Measurements from ENCODE around the gene STAMBPL1. TPM values are rescaled to one million over a fixed set of nuclear protein-coding genes. Genes with fewer than 3 reads are reported as not detected.
"Not testable (repeated sequence)": the region's sequence is repeated elsewhere in the genome, so short reads cannot be mapped to it uniquely, and the experiment has no call there.

STAMBPL1 gene
- total RNA-seq, 2 donors from 2014 or later, result 15.7 to 57.0 TPM

DNA sequence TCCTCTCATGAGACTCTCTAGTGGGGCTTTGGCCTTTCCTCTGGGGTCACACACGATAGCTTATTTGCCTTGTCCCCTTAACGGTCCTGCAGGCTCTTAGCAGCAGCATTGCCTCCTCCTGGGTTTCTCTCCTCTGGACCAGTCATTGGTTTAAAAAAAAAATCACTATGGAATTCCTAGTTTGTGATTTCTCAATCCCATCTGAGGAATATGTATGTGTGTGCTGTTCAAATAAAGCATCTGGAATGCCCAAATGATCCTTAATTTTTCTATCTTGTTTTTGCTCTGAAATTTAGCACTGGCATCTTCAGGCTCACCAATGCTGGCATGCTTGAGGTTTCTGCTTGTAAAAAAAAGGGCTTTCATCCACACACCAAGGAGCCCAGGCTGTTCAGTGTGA, 42.0 kb downstream of the STAMBPL1 start:
- DNase-seq (ENCODE audit: low spot score in 2 of 2) (no peak), ATAC-seq (no peak)
- Mint-ChIP-seq H3K27ac (no peak overlapping the region), H3K36me3 (peaks cover 7 to 42% of the 10 kb centered on the region in 2 donors), H3K9me3 (no peaks in the 10 kb centered on the region)

GRCh38 chr10:88923520-88923919, 43.5 kb downstream of the STAMBPL1 start:
- no peak for DNase-seq (ENCODE audit: low spot score in 2 of 2)
- peaks cover 7 to 31% of the 10 kb centered on the region in 2 donors for H3K36me3 Mint-ChIP-seq
- H3K9me3 Mint-ChIP-seq, result no peaks in the 10 kb centered on the region
- no peak for ATAC-seq
- H3K27ac Mint-ChIP-seq, result peak overlapping the region in 1 of 2 donors; percentile 4

- peaks cover 7 to 36% of the 10 kb centered on the region in 2 donors for H3K36me3 Mint-ChIP-seq
- DNase-seq (ENCODE audit: low spot score in 2 of 2) (no peak), ATAC-seq (no peak)
- H3K27ac Mint-ChIP-seq, result peak overlapping the region in 1 of 2 donors; percentile 38
- H3K9me3 Mint-ChIP-seq, result no peaks in the 10 kb centered on the region
Observed at GRCh38 chr10:88926566-88927415, 46.7 kb downstream of the STAMBPL1 start.

- H3K9me3 Mint-ChIP-seq, result no peaks in the 10 kb centered on the region
- ATAC-seq (no peak), DNase-seq (ENCODE audit: low spot score in 2 of 2) (no peak)
- no peak overlapping the region for H3K27ac Mint-ChIP-seq
- peaks cover 7 to 36% of the 10 kb centered on the region in 2 donors for H3K36me3 Mint-ChIP-seq
Observed at GRCh38 chr10:88927416-88927690, 47.3 kb downstream of the STAMBPL1 start.

DNA sequence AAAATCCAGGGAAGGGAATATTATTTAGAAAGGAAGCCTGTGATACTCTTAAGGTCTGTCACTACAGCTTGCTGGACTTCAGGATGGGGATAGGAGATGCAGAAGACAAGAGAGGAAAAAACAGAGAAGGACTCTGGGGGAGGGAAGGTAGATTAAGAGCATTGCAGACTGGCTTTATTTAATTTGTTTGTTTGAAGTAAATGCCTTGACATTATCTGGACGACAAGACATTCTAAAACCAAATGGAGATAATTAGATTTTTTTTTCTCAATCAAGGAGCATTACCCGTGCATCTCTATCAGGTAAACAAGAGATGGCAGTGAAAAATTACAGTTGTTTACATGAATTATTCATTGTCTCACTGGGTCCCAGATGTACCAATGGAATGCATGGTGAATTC, 48.2 kb downstream of the STAMBPL1 start:
- Mint-ChIP-seq H3K9me3 (no peaks in the 10 kb centered on the region), H3K36me3 (peaks cover 7 to 36% of the 10 kb centered on the region in 2 donors)
- no peak for ATAC-seq

DNA sequence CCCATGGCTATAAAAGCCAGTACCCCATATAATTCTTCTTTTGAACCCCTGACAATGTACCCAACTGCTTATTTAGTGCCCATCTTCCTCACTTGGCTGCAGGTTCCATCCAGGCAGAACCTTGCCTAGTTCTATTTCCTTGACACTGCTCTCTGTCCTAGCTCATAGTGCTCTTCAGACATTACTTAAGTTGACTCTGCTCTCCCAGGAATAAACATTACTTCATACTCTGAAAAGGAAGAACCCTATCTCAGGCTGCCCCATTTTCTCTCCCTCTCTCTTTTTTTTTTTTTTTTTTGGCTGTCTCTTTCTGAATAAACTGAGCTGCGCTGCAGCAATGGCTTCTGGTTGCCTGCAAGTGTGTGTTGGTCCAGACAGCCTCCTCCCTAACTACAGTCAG, 51.5 kb downstream of the STAMBPL1 start:
- Mint-ChIP-seq H3K9me3 (no peaks in the 10 kb centered on the region), H3K36me3 (peaks cover 0 to 10% of the 10 kb centered on the region in 2 donors), H3K27ac (peak overlapping the region in 1 of 2 donors; percentile 67)
- ATAC-seq (no peak), DNase-seq (ENCODE audit: low spot score in 2 of 2) (no peak)

More for the DNA sequence above, 48.2 kb downstream of the STAMBPL1 start:
- H3K27ac Mint-ChIP-seq, result no peak overlapping the region
- no peak for DNase-seq (ENCODE audit: low spot score in 2 of 2)

DNA sequence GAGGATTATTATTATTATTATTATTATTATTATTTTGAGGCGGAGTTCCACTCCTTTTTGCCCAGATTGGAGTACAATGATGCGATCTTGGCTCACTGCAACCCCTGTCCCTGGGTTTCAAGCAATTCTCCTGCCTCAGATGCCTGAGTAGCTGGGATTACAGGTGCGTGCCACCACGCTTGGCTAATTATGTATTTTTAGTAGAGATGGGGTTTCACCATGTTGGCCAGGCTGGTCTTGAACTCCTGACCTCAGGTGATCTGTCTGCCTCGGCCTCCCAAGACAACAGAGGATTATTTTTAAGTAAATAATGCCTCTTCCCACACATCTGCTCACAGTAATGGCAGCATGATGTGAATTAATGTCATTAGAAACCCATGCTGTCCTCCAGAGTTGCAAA, 52.0 kb downstream of the STAMBPL1 start:
- H3K36me3 Mint-ChIP-seq; DNase-seq (ENCODE audit: low spot score in 2 of 2); ATAC-seq; H3K9me3 Mint-ChIP-seq: not testable (repeated sequence)
- H3K27ac Mint-ChIP-seq, result peak overlapping the region in 1 of 2 donors; percentile 57

DNA sequence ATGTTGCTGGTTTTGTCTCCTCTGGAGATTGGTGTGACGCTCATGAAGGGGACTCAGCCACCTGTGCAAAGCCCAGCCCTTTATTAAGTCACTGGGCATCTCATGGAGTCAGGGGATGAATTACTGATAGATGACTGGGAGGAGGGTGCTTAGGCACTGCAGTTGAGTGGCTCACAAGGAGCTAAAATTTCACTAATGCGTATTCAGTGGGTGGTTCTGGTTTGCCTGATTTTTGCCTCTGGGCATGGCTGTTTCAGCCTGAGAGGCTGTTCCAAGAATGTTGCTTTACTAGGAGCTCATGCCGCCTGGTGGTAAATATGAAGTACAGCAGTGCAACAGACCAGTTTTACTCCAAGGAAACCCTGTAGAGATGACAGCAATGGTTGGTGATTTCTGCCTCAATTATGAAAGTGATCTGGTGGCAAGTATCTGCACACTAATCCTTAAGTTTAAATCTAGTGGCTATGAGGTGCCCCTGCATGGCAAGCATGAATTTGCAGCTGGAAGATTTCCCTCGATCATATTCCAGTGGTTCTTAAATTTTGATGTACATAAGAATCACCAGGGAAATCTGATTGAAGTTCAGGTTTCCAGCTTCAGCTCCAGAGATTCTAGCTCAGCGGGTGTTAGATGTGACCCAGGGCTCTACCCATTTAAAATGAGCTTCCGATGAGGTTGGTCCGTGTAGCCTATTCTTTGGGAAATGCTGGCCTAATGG, 52.7 kb downstream of the STAMBPL1 start:
- Mint-ChIP-seq H3K9me3 (no peaks in the 10 kb centered on the region), H3K36me3 (peaks cover 0 to 6% of the 10 kb centered on the region in 2 donors), H3K27ac (peak overlapping the region in 1 of 2 donors; percentile 57)
- ATAC-seq, result peak; percentile 79 to 80
- DNase-seq (ENCODE audit: low spot score in 2 of 2), result peak in 1 of 2 donors; percentile 15

- H3K36me3 Mint-ChIP-seq, result peaks cover 0 to 6% of the 10 kb centered on the region in 2 donors
- ATAC-seq (no peak), DNase-seq (ENCODE audit: low spot score in 2 of 2) (no peak)
- no peak overlapping the region for H3K27ac Mint-ChIP-seq
- H3K9me3 Mint-ChIP-seq, result no peaks in the 10 kb centered on the region
Observed at GRCh38 chr10:88933564-88933963, 53.5 kb downstream of the STAMBPL1 start.

- Mint-ChIP-seq H3K36me3 (no peaks in the 10 kb centered on the region), H3K27ac (peak overlapping the region; percentile 66 to 75), H3K9me3 (no peaks in the 10 kb centered on the region)
- ATAC-seq (peak; percentile 68 to 77), DNase-seq (ENCODE audit: low spot score in 2 of 2) (peak in 1 of 2 donors; percentile 65)
Observed at GRCh38 chr10:88934900-88935672, 55.0 kb downstream of the STAMBPL1 start.

DNA sequence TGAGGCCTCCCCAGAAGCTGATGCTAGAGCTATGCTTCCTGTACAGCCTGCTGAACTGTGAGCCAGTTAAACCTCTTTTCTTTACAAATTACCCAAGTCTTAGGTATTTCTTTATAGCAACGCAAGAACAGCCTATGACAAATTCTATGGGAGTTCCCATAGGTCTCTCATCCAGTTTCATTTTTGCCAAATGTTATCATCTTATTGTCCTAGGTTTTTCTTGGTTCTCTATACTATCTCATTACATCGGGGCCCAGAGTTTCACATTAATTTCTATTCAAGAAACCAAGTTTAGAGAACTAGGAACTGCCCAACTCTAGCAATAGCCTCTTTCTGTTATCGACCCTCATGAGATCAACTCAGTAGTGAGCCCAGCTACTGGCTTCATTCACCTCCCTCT, 56.6 kb downstream of the STAMBPL1 start:
- H3K9me3 Mint-ChIP-seq, result no peaks in the 10 kb centered on the region
- DNase-seq (ENCODE audit: low spot score in 2 of 2) (no peak), ATAC-seq (no peak)
- H3K36me3 Mint-ChIP-seq, result no peaks in the 10 kb centered on the region
- no peak overlapping the region for H3K27ac Mint-ChIP-seq

- Mint-ChIP-seq H3K27ac (no peak overlapping the region), H3K36me3 (no peaks in the 10 kb centered on the region), H3K9me3 (no peaks in the 10 kb centered on the region)
- DNase-seq (ENCODE audit: low spot score in 2 of 2) (no peak), ATAC-seq (no peak)
Observed at GRCh38 chr10:88938039-88938438, 58.0 kb downstream of the STAMBPL1 start.

DNA sequence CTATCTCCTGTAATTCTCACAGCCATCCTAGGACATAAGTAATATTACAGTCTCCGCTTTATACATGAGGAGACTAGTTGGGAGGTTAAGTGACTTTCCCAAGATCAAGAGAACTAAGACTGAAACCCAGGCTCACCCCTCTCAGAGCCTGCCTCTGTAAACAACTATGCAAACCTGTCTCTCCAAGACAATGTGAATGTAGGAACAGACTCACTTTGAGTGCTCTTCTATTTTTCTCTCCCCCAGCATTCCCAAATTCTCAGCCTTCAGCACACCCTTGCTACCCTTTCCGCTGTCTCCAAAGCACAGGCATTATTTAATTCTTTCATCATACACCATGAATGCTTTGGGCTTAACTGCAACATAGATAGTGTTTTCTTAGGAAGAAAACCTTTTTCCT, 58.9 kb downstream of the STAMBPL1 start:
- ATAC-seq (no peak), DNase-seq (ENCODE audit: low spot score in 2 of 2) (no peak)
- no peaks in the 10 kb centered on the region for H3K36me3 Mint-ChIP-seq
- no peak overlapping the region for H3K27ac Mint-ChIP-seq
- H3K9me3 Mint-ChIP-seq, result no peaks in the 10 kb centered on the region

- DNase-seq (ENCODE audit: low spot score in 2 of 2) (no peak), ATAC-seq (no peak)
- Mint-ChIP-seq H3K27ac (peak overlapping the region in 1 of 2 donors; percentile 7), H3K9me3 (no peaks in the 10 kb centered on the region), H3K36me3 (no peaks in the 10 kb centered on the region)
Observed at GRCh38 chr10:88941026-88941425, 61.0 kb downstream of the STAMBPL1 start.

- DNase-seq (ENCODE audit: low spot score in 2 of 2) (no peak), ATAC-seq (no peak)
- Mint-ChIP-seq H3K9me3 (no peaks in the 10 kb centered on the region), H3K27ac (no peak overlapping the region), H3K36me3 (no peaks in the 10 kb centered on the region)
Observed at GRCh38 chr10:88943778-88944177, 63.7 kb downstream of the STAMBPL1 start.

DNA sequence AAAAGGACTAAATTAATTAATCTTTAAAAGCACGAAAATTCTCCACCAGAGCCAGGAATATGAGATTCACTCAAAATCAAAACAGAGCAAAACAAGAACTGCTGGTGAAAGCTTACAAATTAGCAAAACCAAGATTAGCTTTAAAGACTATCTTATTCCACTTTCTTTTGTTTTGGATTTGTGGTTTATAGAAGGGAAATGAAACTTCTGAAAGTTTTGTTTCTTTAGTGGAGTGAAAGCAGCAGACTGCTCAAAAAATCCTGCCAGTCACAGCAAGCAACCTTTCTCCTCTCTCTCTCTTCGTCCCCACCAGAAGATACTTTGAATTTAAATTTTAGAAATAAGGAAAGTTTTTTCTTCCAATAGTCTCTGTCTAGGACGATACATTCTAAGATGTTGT, 64.8 kb downstream of the STAMBPL1 start:
- Mint-ChIP-seq H3K27ac (peak overlapping the region in 1 of 2 donors; percentile 32), H3K9me3 (no peaks in the 10 kb centered on the region), H3K36me3 (no peaks in the 10 kb centered on the region)
- peak in 1 of 2 donors; percentile 55 for ATAC-seq
- no peak for DNase-seq (ENCODE audit: low spot score in 2 of 2)

GRCh38 chr10:88946200-88946599, 66.2 kb downstream of the STAMBPL1 start:
- ATAC-seq (no peak), DNase-seq (ENCODE audit: low spot score in 2 of 2) (no peak)
- Mint-ChIP-seq H3K9me3 (no peaks in the 10 kb centered on the region), H3K27ac (no peak overlapping the region), H3K36me3 (no peaks in the 10 kb centered on the region)

All from activated naive CD4-positive, alpha-beta T cell treated with anti-CD3 and anti-CD28 coated beads, Interleukin-2, amount 50 U/mL, for 72 hours (primary cell).